Fibroblast of mammary gland (primary cell): ENCODE measurements around the gene LRP6.

ENCODE experiments used
- DNase-seq: peaks from one replicate; pipeline ENCODE4 v3.0.0-alpha.2; 2010; ENCODE audit warnings: low read depth
- H3K4me3 ChIP-seq: 2 replicates; pipeline ENCODE4 v1.5.1; 2011; ENCODE audit warnings: low read depth, mild to moderate bottlenecking, low read length, moderate library complexity; ENCODE audit not compliant: control insufficient read depth
- TF ChIP-seq, protein P1 (sequence below): conservative IDR thresholded peaks from 2 replicates; pipeline ENCODE4 v1.5.1; 2011; ENCODE audit warnings: low read depth, low read length, inconsistent platforms; ENCODE audit not compliant: control insufficient read depth, insufficient read depth

The LRP6 gene

DNA sequence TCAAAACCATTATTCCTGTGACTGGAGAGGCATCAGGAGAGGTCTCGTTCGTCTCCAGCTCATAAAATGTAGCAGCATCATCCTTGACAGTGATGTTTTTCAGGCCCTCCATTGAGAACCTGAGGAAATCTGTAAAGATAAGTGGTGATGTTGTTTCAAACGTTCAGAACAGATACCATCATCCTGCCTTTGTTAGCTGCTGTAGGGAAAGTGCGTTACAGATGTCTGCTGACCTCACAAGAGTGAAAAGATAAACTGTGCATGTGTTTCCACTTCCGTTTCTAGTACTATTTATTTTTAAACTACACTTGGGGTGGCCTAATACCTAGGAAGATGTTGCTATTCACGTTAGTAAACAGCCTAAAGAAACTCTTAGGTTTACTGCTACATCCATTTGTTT lies 167.7 kb downstream of the LRP6 start:
- TF ChIP-seq, protein P1, sequence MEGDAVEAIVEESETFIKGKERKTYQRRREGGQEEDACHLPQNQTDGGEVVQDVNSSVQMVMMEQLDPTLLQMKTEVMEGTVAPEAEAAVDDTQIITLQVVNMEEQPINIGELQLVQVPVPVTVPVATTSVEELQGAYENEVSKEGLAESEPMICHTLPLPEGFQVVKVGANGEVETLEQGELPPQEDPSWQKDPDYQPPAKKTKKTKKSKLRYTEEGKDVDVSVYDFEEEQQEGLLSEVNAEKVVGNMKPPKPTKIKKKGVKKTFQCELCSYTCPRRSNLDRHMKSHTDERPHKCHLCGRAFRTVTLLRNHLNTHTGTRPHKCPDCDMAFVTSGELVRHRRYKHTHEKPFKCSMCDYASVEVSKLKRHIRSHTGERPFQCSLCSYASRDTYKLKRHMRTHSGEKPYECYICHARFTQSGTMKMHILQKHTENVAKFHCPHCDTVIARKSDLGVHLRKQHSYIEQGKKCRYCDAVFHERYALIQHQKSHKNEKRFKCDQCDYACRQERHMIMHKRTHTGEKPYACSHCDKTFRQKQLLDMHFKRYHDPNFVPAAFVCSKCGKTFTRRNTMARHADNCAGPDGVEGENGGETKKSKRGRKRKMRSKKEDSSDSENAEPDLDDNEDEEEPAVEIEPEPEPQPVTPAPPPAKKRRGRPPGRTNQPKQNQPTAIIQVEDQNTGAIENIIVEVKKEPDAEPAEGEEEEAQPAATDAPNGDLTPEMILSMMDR, result no peak
- no peak for DNase-seq

DNA sequence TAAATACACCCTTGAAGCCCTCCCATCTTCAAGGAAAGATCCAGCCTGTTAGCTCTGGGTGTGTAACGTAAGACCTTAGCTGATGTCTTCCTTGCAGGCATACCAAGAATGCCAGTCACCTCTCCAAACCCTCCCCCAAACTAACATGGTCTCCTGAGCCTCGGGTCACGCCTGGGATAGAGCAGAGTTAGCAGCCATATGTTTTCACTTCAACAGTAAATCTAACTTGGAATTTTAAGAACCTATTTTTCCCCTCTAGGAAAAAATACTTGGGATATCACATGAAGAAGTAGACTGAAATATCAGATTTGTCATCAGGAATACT lies 168.2 kb downstream of the LRP6 start:
- H3K4me3 ChIP-seq, result no peak overlapping the region
- TF ChIP-seq, protein P1, result no peak
- no peak for DNase-seq

More for the DNA sequence above, 167.7 kb downstream of the LRP6 start:
- no peak overlapping the region for H3K4me3 ChIP-seq

DNA sequence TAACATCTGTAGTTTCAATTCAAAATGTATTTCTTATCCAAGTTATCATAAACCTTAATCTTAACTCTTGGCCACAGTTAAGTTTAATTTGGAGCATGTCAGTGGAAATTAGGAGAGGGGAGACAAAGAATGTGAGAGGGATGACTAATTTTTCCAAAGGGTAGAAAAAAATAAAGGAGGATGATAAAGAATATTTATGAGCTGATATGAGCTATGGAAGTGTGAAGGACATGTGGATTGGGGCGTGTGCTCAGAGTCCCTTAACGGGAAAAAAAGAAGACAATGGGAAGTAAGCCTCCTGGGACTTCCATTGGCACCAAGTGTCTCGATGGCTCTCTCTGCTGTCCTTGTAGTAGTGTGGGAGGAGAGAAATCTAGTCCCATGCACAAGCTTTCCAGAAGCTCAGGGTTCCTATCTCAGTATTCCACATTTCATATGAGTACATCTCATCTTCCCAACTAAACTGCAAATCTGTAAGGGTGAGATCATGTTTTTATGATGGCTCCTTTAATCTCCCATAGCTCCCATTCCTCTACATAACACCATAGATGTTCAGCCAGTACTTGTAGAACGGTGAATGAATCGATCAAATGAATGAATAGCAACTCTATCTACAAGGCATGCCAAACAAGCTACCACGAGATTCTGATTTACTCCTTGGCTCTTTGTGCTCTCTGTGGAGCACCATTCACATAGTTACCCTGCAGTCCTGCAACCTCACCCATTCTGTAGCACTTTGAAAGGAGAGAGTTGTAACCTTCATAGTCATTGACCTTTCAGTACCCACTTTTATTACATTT lies 168.8 kb downstream of the LRP6 start:
- TF ChIP-seq, protein P1, result no peak
- no peak overlapping the region for H3K4me3 ChIP-seq
- DNase-seq, result no peak

DNA sequence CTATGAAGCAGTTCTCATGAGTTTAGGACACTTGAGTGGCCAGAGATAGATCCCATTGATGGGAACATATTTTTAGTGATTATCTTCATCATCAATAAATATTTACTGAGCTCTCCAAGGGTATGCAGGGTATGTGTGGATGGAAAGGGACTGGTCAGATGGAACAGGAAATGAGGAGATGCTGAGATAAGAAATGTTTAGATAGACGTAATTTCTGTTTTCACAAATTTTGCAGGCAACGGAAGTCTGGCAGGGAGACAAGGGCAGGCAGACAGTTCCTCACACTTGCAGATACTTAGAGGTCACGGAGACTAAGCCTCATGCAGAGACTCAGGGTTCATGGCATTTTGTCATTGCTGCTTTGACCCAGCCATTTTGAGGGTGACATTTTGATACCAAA lies 171.8 kb downstream of the LRP6 start:
- TF ChIP-seq, protein P1, result no peak
- DNase-seq, result no peak
- H3K4me3 ChIP-seq, result no peak overlapping the region

DNA sequence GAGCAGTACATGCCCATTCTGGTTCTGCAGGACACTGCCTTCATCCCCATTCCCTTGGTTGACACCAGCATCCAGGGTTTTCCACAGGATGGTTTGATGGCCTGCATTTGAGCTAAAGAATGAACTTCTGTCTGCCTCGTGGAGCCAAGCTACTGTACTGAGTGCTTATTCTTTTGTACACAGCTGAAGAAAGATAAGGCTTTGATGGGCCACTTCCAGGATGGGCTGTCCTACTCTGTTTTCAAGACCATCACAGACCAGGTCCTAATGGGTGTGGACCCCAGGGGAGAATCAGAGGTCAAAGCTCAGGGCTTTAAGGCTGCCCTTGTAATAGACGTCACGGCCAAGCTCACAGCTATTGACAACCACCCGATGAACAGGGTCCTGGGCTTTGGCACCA lies 172.4 kb downstream of the LRP6 start:
- no peak overlapping the region for H3K4me3 ChIP-seq
- DNase-seq, result no peak
- TF ChIP-seq, protein P1, result no peak

DNA sequence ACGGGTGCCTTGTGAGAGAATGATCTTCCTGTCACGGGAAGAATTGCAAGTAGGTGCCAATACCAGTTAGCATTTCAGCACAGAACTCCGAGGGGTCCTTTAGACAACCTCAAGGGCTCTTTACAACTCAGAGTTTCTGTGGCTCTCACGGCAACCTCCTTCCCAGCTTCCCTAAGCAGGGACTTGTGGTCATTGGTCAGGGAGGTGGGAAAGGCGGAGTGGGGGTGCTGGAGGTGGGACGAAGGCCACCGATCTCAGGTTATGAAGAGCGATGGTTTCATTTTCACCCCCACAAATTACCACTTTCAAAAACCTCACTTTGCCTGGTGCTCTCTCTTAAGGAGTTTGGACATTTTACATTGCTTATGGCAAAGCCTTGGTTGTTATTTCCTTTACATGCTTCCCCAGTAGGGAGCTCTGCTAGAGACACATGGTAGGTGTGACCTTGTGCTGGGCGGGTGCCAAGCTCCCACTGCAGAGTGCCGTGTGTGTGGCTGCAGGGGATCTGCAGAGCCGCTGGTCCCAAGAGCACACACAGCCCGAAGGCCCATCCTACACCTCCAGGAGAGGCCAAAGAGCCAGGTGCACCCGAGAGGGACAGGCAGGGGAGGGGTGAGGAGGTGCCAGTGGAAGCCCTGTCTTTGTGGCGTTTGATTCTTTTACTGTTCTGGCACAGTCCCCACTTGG lies 174.7 kb downstream of the LRP6 start:
- TF ChIP-seq, protein P1, result no peak
- no peak for DNase-seq
- H3K4me3 ChIP-seq, result no peak overlapping the region

DNA sequence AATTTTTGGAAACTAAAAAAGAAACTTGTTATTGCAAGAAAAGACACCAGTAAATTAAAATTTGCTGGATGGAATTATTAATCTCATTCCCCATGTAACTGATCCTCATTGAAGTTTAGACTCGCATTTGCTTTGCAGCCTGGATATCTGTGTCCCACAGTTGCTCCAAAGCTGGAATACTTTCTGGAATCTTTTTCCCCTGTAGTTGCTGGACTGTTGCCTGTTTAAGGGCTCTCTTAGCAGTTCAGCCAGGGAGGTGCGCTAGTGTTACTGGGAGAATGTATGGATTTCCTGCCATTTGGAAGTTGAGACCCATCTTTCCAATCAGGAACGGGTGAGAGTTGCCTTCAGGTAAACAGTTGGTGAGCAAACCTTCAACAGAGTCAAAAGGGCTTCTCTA lies 175.8 kb downstream of the LRP6 start:
- no peak for DNase-seq
- H3K4me3 ChIP-seq, result no peak overlapping the region
- TF ChIP-seq, protein P1, result no peak
